GM12801 (cell line): ENCODE results near the gene HSD17B11.

Source experiments
- TF ChIP-seq, protein P1 (sequence below): IDR thresholded peaks from one replicate; pipeline ENCODE4 v1.5.1; 2011; ENCODE audit warnings: control low read depth; ENCODE audit not compliant: insufficient read length; ENCODE audit errors: extremely low read depth

Gene HSD17B11

DNA sequence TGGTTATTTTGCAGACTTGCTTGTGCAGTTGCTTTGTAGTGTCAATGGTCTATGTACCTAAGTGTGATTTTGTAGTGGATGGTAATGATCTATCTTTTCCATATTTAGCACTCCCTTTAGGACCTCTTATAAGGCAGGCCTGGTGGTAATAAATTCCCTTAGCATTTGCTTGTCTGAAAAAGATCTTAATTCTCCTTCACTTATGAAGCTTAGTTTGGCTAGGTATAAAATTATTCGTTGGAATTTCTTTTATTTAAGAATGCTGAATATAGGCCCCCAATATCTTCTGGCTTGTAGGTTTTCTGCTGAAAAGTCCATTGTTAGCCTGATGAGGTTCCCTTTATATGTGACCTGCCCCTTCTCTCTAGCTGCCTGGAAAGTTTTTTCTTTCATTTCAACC is 57.7 kb downstream of the HSD17B11 start:
- TF ChIP-seq, protein P1, sequence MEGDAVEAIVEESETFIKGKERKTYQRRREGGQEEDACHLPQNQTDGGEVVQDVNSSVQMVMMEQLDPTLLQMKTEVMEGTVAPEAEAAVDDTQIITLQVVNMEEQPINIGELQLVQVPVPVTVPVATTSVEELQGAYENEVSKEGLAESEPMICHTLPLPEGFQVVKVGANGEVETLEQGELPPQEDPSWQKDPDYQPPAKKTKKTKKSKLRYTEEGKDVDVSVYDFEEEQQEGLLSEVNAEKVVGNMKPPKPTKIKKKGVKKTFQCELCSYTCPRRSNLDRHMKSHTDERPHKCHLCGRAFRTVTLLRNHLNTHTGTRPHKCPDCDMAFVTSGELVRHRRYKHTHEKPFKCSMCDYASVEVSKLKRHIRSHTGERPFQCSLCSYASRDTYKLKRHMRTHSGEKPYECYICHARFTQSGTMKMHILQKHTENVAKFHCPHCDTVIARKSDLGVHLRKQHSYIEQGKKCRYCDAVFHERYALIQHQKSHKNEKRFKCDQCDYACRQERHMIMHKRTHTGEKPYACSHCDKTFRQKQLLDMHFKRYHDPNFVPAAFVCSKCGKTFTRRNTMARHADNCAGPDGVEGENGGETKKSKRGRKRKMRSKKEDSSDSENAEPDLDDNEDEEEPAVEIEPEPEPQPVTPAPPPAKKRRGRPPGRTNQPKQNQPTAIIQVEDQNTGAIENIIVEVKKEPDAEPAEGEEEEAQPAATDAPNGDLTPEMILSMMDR, result no peak

DNA sequence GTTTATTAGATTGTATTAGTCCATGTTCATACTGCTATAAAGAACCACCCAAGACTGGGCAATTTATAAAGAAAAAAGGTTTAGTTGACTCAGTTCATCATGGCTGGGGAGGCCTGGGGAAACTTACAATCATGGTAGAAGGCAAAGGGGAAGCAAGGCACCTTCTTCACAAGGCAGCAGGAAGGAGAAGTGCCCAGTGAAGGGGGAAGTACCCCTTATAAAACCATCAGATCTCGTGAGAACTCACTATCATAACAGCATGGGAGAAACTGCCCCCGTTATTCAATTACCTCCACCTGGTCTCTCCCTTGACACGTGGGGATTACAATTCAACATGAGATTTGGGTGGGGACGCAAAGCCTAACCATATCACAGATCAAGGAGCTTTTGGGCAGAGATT is 60.2 kb downstream of the HSD17B11 start:
- TF ChIP-seq, protein P1, result no peak

DNA sequence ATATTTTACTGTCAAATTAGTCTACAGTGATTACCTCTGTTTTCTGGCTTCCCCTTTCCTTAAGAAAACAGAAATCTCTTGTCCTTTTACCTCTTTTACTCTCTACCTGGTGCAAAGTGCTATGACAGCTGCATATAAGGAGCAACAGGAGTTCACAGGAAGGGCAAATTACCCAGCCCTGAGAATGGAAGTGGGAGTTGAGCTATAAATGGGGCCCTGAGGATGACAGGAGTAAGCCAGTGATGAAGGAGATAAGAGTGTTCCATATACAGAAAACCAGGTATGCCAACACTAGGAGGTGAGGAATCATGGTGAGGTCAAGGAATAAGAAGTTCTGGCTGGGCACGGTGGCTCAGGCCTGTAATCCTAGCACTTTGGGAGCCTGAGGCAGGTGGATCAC is 63.9 kb downstream of the HSD17B11 start:
- TF ChIP-seq, protein P1, result no peak

DNA sequence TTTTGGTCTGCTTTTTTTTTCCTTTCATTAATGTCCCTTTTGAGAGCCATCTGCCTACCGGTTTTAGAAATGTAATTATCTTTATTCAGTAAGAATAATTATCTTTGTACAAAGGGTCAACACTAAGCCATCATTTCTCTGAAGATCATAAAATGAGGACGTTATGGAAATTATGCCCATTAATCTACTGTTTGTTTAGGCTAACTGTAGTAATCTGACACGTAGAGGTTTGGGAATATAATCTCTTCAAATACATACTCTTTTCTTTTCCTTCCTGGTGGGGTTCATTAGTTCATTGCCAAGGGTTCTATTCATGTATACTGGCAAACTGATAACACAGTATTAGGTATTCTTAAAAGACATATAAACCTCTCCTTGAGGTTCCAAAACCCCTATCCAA is 64.5 kb downstream of the HSD17B11 start:
- TF ChIP-seq, protein P1, result no peak

DNA sequence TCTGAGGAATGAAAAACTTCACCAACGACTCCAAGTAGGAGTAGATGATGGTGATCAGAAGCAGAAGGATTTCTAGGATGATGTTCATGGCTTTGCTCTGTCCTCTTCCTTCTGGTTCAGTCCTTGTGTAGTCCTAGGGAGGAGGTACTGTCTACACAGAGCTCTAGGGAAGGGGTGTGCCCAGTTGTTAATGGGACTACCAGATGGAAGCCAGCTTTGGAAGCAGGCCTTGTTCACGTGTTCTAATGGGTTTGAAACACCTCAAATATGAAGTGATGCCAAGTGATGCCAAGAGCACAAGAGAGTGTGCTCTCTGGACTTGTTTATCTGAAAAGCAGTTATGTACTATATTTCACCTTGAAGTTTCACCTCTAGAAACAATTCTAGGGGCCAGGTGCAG is 68.2 kb downstream of the HSD17B11 start, which contains the start of gene HSD17B13:
Gene HSD17B13 (minus strand): TSS at position 129 of the 400 bp plus-strand sequence. CDS start 41 bp downstream, at position 88.
- TF ChIP-seq, protein P1, result no peak

DNA sequence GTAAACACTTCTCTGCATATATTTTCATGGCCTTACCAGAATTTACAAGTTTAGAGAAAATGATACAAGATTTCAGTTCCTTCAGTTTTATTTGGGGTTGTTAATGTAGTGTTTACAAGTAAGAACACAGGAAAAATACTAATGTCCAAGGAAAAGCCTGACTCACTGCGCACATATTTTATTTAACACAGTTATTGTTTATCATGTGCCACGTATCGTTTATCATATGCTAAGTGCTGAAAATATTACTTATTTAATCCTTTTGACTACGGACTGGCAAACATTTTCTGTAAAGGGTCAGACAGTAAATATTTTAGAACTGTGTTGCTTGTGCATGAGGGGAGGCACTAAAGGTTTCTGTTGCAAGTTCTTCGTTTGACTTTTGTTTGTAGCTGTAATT is 69.1 kb downstream of the HSD17B11 start:
- TF ChIP-seq, protein P1, result no peak

DNA sequence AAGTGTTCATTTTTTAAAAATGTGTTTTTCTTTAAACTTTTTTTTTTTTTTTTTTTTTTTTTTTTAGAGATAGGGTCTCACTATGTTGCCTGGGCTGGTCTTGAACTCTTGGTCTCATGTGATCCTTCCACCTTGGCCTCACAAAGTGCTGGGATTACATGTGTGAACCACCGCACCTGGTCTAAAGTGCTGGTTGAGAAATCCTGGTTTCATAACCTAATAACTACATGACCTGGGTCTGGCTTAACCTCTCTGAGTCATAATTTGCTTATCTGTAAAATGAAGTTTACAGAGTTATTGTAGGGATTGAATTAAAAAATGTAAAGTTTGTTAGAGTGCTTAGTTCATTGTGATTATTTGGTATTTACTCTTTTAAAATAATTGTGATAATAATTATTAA is 73.5 kb downstream of the HSD17B11 start:
- TF ChIP-seq, protein P1, result no peak

DNA sequence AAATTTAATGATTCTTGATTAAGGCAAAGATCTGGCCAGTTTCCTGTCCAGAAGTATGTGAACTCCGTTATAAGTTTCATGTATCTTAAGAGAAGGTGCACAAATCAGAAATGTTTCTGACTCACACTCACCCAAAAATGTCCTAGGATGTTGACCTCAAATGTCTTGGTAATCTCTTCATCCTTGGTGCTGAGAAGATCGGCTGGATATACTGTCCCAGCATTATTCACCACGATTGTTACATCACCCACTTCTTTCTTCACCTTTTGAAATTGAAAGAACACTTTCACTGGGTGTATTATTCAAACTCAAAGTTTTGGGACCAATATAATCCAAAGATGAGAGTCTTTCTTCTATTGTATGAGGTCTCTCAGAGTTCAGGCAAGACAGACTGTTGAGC is 74.0 kb downstream of the HSD17B11 start:
- TF ChIP-seq, protein P1, result no peak
